Measurements from ENCODE around the gene GAREM1.

GRCh38 chr18:32324181-32324580, 146.5 kb downstream of the GAREM1 start:
- TF ChIP-seq POLR2A (IDR thresholded peaks at IDR 0.05) (no peak), CTCF (IDR thresholded peaks at IDR 0.05) (no peak)

All from Peyer's patch (tissue), 4 donors.